Common myeloid progenitor, CD34-positive (primary cell): ENCODE measurements around the gene DUSP8.
A peak's percentile ranks its signal among the peaks of the same experiment; 100 is the strongest.
"Not testable (repeated sequence)": the region's sequence is repeated elsewhere in the genome, so short reads cannot be mapped to it uniquely, and the experiment has no call there.

ENCODE experiments used
- CTCF ChIA-PET: fragments of 350-600 bp; sonication (Branson Sonifier 250); formaldehyde crosslinking; loops from one replicate; lab custom pipeline; 2021; ENCODE audit warnings: antibody characterized with exemption; lab: Charles Lee
- POLR2A ChIA-PET: fragments of 350-600 bp; sonication (Branson Sonifier 250); formaldehyde crosslinking; loops from one replicate; lab custom pipeline; 2021; ENCODE audit warnings: antibody characterized with exemption; lab: Charles Lee
- DNase-seq, 3 donors: peaks; one replicate each; pipeline versions ENCODE4 v3.0.0 to v3.0.0-alpha.2; 2013
- H3K27ac ChIP-seq, 2 experiments: 1 replicate in 1 of 2; 2 replicates in 1 of 2; pipeline ENCODE4 v1.7.0; 2013; ENCODE audit warnings: inconsistent platforms in 2 of 2, low read length in 2 of 2, mild to moderate bottlenecking in 2 of 2, low read depth in 1 of 2, moderate library complexity in 1 of 2; ENCODE audit not compliant: severe bottlenecking in 2 of 2, insufficient read depth in 1 of 2, poor library complexity in 1 of 2
- H3K27me3 ChIP-seq, 5 experiments: replicated peaks in 2 of 5; 1 replicate in 3 of 5; 2 replicates in 2 of 5; pipeline versions ENCODE4 v1.6.1 to v1.7.0; 2013; ENCODE audit warnings: low read length in 4 of 5, mild to moderate bottlenecking in 2 of 5, moderate library complexity in 2 of 5, inconsistent platforms in 1 of 5; ENCODE audit not compliant: insufficient read depth in 5 of 5, control insufficient read depth in 4 of 5
- H3K36me3 ChIP-seq, 4 experiments: 1 replicate in 2 of 4; 2 replicates in 2 of 4; pipeline versions ENCODE4 v1.6.1 to v1.7.0; 2013; ENCODE audit warnings: low read length in 3 of 4, control low read depth in 1 of 4, mild to moderate bottlenecking in 1 of 4; ENCODE audit not compliant: control insufficient read depth in 4 of 4, insufficient read depth in 4 of 4
- H3K4me1 ChIP-seq, 4 experiments: 1 replicate in 3 of 4; 2 replicates in 1 of 4; pipeline versions ENCODE4 v1.6.1 to v1.7.1; 2013; ENCODE audit warnings: low read length in 3 of 4, mild to moderate bottlenecking in 3 of 4, control low read depth in 1 of 4, inconsistent platforms in 1 of 4, moderate library complexity in 1 of 4; ENCODE audit not compliant: control insufficient read depth in 4 of 4, insufficient read depth in 4 of 4; ENCODE audit errors: control extremely low read depth in 1 of 4
- H3K4me3 ChIP-seq, 7 experiments: 1 replicate in 4 of 7; 2 replicates in 3 of 7; pipeline versions ENCODE4 v1.5.1 to v1.7.0; 2013; ENCODE audit warnings: mild to moderate bottlenecking in 7 of 7, low read length in 6 of 7, moderate library complexity in 6 of 7, inconsistent platforms in 2 of 7, low read depth in 2 of 7, control low read depth in 1 of 7; ENCODE audit not compliant: insufficient read depth in 4 of 7, control insufficient read depth in 1 of 7; ENCODE audit errors: extremely low read depth in 1 of 7
- H3K9me3 ChIP-seq, 5 experiments: 1 replicate in 4 of 5; 2 replicates in 1 of 5; pipeline versions ENCODE4 v1.6.1 to v1.7.1; 2013; ENCODE audit warnings: low read length in 4 of 5, mild to moderate bottlenecking in 2 of 5, inconsistent platforms in 1 of 5, low read depth in 1 of 5, moderate library complexity in 1 of 5; ENCODE audit not compliant: control insufficient read depth in 4 of 5, insufficient read depth in 2 of 5; ENCODE audit errors: control extremely low read depth in 1 of 5
- WGBS: methylation state at CpG from one replicate; pipeline ENCODE4 v1.1.5; 2013; ENCODE audit not compliant: insufficient coverage; 5-methylcytosine and 5-hydroxymethylcytosine counted together

Gene DUSP8

DNA sequence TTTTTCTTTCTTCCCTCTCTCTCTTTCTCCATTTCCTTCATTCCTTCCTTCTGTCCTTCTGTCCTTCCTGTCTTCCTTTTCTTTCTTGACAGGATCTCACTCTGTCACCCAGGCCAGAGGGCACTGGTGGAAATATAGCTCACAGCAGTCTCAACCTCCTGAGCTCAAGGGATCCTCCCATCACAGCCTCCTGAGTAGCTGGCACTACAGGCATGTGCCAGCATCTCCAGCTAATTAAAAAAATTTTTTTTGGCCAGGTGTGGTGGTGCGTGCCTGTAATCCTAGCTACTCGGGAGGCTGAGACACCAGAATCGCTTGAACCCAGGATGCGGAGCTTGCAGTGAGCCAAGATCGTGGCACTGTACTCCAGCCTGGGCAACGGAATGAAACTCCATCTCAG, 4.8 kb upstream of the DUSP8 start:
- no peaks in the 10 kb centered on the region for H3K36me3 ChIP-seq
- CTCF ChIA-PET: interaction anchor here (1.1 to 2.4 kb wide), 6 partner anchors 9 to 61 kb away, joined by 3 to 8 read pairs (median 4); partner anchors contain the start of gene KRTAP5-1
- no peak for DNase-seq
- H3K4me3 ChIP-seq: no peak overlapping the region
- H3K27ac ChIP-seq: no peak overlapping the region
- 86% methylated on average over 5 of the region's 6 CpGs for WGBS
- peaks cover 4 to 22% (median 16%) of the 10 kb centered on the region in 5 experiments for H3K9me3 ChIP-seq
- peaks cover 0 to 21% (median 12%) of the 10 kb centered on the region in 4 experiments for H3K4me1 ChIP-seq
- POLR2A ChIA-PET: no interaction called here
- H3K27me3 ChIP-seq: peaks cover 4 to 65% (median 13%) of the 10 kb centered on the region in 5 experiments

DNA sequence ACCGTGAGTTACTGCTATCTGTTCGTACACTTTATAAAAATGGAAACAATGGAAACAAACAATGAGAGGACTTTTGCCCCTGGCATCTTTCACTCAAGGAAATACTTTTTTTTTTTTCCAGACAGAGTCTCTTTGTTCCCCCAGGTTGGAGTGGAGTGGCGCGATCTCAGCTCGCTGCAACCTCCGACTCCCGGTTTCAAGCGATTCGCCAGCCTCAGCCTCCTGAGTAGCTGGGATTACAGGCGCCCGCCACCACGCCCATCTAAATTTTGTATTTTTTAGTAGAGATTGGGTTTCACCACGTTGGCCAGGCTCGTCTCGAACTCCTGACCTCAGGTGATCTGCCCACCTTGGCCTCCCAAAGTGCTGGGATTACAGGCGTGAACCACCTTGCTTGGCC, 3.7 kb upstream of the DUSP8 start:
- POLR2A ChIA-PET: interaction anchor here (0.7 to 2.3 kb wide), 2 partner anchors 9 to 12 kb away, joined by 3 to 6 read pairs; no protein-coding TSS in a partner anchor

GRCh38 chr11:1574933-1575242, 2.8 kb upstream of the DUSP8 start:
- 10% methylated on average over 5 of the region's 7 CpGs for WGBS
- no peak for DNase-seq
- Histone ChIP-seq H3K27me3 (peaks cover 4 to 77% (median 22%) of the 10 kb centered on the region in 5 experiments), H3K4me3 (no peak overlapping the region), H3K9me3 (peaks cover 4 to 17% (median 6%) of the 10 kb centered on the region in 5 experiments), H3K36me3 (no peaks in the 10 kb centered on the region), H3K4me1 (peaks cover 0 to 30% (median 20%) of the 10 kb centered on the region in 4 experiments), H3K27ac (no peak overlapping the region)
- CTCF ChIA-PET: interaction anchor here (0.6 to 3.0 kb wide), 15 partner anchors 8 to 445 kb away, joined by 3 to 20 read pairs (median 6); no protein-coding TSS in a partner anchor
- POLR2A ChIA-PET: interaction anchor here (1.0 to 2.3 kb wide), 2 partner anchors 11 to 22 kb away, joined by 6 read pairs; no protein-coding TSS in a partner anchor

More for the DNA sequence above, 3.7 kb upstream of the DUSP8 start:
- Histone ChIP-seq H3K27me3 (peaks cover 4 to 68% (median 14%) of the 10 kb centered on the region in 5 experiments), H3K4me1 (peaks cover 0 to 29% (median 19%) of the 10 kb centered on the region in 4 experiments), H3K9me3 (peaks cover 4 to 17% (median 8%) of the 10 kb centered on the region in 5 experiments)
- not testable (repeated sequence) for H3K27ac ChIP-seq, DNase-seq, H3K36me3 ChIP-seq, H3K4me3 ChIP-seq
- WGBS: 88% methylated on average over 11 of the region's 16 CpGs
- CTCF ChIA-PET: interaction anchor here (0.7 to 3.0 kb wide), 5 partner anchors 11 to 1151 kb away, joined by 3 to 20 read pairs (median 6); no protein-coding TSS in a partner anchor

DNA sequence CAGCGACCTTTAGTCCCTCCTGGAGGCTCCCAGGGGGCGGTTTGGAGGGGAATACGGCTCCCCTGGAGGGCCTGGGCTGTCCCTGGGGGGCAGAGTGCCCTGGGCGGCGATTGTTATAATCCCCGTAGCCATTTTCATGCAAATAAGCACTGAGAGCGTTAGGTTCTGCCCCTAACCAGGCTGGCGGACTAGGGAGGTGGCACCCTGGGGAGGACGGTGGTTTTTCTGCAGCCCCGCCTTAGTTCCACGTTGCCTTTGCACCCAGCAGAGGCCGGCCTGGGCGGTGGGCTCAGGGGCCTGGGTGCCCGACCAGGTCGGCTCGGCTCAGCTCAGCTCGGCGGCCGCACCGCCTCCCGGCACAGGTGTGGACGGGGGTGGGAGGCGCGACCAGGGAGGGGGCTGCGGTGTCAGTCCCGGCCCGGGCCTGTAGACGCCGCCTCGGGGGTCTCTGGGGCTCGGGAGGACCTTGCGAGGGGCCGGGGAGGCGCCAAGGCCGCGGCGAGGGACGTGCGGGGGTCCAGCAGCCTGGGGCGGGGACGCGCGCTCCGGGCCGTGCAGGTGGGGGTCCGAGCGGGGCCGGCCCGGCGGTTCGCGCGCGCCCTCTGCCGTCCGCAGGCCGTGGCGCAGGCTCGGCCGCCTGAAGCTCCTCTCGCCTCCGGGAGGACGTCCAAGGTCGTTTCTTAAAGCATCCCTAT, 2.3 kb upstream of the DUSP8 start:
- H3K4me3 ChIP-seq: peak overlapping the region in 4 of 7 experiments; percentile 16 to 54 (median 45)
- H3K36me3 ChIP-seq: no peaks in the 10 kb centered on the region
- ChIA-PET CTCF (interaction anchor here (0.6 to 3.0 kb wide), 15 partner anchors 9 to 446 kb away, joined by 3 to 20 read pairs (median 6); no protein-coding TSS in a partner anchor), POLR2A (interaction anchor here (1.0 to 2.3 kb wide), 2 partner anchors 10 to 22 kb away, joined by 6 read pairs; no protein-coding TSS in a partner anchor)
- peaks cover 0 to 30% (median 20%) of the 10 kb centered on the region in 4 experiments for H3K4me1 ChIP-seq
- peaks cover 4 to 13% (median 6%) of the 10 kb centered on the region in 5 experiments for H3K9me3 ChIP-seq
- WGBS: 2% methylated on average over 50 of the region's 64 CpGs
- H3K27me3 ChIP-seq: peaks cover 4 to 82% (median 24%) of the 10 kb centered on the region in 5 experiments
- no peak overlapping the region for H3K27ac ChIP-seq
- DNase-seq: peak; percentile 27 to 60 (median 56)

GRCh38 chr11:1573903-1574237, 1.8 kb upstream of the DUSP8 start:
- H3K27ac ChIP-seq: no peak overlapping the region
- CTCF ChIA-PET: interaction anchor here (1.3 to 3.0 kb wide), 6 partner anchors 9 to 59 kb away, joined by 6 to 20 read pairs (median 6); no protein-coding TSS in a partner anchor
- peaks cover 1 to 11% (median 6%) of the 10 kb centered on the region in 5 experiments for H3K9me3 ChIP-seq
- peaks cover 0 to 30% (median 20%) of the 10 kb centered on the region in 4 experiments for H3K4me1 ChIP-seq
- no peaks in the 10 kb centered on the region for H3K36me3 ChIP-seq
- 9% methylated on average over 7 of the region's 7 CpGs for WGBS
- peaks cover 1 to 87% (median 24%) of the 10 kb centered on the region in 5 experiments for H3K27me3 ChIP-seq
- DNase-seq: no peak
- peak overlapping the region in 1 of 7 experiments; percentile 54 for H3K4me3 ChIP-seq
- POLR2A ChIA-PET: interaction anchor here (2.3 kb wide), 1 partner anchor 10 kb away, joined by 6 read pairs; no protein-coding TSS in a partner anchor

DNA sequence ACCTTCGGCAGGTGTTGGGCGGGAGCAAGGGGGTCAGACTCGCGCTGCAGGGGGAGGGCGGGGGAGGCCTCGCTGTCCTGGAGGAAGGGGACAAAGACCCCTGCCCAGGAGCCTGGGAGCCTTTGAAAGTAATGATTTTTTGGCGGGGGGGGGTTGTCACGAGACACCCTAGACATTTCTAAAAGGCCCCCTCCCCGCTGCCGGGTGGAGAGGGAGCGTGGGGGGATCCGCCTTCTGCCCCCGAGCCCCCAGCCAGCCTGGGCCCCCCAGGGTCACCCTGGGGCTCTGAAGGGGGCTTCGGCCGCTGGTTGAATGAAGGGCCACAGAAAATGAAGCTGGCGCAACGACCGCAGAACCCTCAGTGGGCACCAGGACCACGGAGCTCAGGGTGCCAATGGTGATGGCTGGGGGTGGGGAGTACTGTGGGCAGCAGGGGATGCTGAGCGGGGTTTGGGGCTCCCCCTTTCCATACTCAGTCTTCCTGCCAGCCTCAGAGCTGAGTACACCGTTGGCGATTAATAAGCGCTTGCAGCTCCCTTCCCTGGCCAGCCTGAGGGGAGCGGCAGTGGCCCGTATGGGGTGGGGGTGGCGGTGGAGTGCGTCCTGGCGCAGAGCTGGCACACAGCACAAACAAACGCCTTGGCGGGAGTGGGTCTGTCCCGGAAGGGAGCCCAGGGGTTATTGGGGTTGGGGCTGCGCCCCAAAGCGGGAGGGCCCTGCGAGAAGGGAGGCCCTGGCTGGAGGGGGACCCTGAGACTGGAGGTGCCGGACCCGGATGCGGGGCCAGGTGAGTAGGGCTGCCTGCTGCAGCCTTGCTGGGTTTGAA, 1.2 kb upstream of the DUSP8 start:
- no peak for DNase-seq
- peaks cover 0 to 30% (median 20%) of the 10 kb centered on the region in 4 experiments for H3K4me1 ChIP-seq
- no peaks in the 10 kb centered on the region for H3K36me3 ChIP-seq
- peaks cover 0 to 5% (median 3%) of the 10 kb centered on the region in 5 experiments for H3K9me3 ChIP-seq
- H3K4me3 ChIP-seq: peak overlapping the region in 1 of 7 experiments; percentile 57
- H3K27ac ChIP-seq: no peak overlapping the region
- CTCF ChIA-PET: interaction anchor here (1.3 to 3.0 kb wide), 5 partner anchors 8 to 27 kb away, joined by 6 to 20 read pairs (median 6); no protein-coding TSS in a partner anchor
- POLR2A ChIA-PET: interaction anchor here (0.5 to 2.3 kb wide), 2 partner anchors 9 to 198 kb away, joined by 5 to 6 read pairs; no protein-coding TSS in a partner anchor
- H3K27me3 ChIP-seq: peaks cover 0 to 87% (median 24%) of the 10 kb centered on the region in 5 experiments
- 10% methylated on average over 10 of the region's 37 CpGs for WGBS
